ENCODE data around the gene SPOCD1.

SPOCD1 gene

DNA sequence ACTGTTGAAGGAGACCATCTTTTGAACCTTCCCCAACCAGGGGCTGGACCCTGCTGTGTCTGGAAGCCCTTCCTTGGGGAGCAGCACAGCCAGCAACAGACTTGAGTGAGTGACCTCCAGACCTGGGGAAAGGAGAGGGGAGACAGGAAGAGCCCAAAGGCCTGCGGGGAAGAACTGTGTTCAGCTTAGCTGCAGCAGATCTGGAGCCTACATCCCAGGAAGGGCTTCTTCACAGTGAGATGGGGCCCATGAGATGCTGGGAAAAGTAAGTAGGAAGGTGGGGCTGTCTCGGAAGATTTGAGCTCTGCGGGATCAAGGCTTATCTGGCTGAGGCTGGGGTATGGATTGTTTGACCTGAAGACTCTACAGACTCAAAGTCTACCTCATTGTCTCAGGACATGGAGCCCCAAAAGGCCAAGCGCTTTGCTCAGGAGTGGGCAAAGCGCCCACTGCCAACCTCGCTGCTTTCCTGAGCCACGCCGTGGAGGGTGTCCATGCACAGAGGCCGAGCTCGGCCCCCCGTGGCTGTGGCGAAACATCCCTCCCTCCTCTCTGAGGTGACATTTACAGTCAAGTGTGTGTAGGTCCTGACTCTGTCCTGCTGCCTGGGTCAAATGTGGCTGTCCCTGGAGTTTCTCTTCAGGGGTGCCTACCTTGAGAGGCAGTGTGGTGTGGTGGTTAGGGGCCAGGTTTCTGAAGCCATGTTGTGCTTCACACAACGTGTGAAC is 24.5 kb downstream of the SPOCD1 start:
- Mint-ChIP-seq H3K27me3 (peaks cover 4 to 6% of the 10 kb centered on the region in 2 donors), H3K4me3 (no peak overlapping the region), H3K9me3 (no peaks in the 10 kb centered on the region), H3K27ac (no peak overlapping the region), H3K36me3 (no peaks in the 10 kb centered on the region), H3K4me1 (peaks cover 20 to 29% of the 10 kb centered on the region in 2 donors)
- no peak for DNase-seq
- ATAC-seq (replicated peaks): no peak

DNA sequence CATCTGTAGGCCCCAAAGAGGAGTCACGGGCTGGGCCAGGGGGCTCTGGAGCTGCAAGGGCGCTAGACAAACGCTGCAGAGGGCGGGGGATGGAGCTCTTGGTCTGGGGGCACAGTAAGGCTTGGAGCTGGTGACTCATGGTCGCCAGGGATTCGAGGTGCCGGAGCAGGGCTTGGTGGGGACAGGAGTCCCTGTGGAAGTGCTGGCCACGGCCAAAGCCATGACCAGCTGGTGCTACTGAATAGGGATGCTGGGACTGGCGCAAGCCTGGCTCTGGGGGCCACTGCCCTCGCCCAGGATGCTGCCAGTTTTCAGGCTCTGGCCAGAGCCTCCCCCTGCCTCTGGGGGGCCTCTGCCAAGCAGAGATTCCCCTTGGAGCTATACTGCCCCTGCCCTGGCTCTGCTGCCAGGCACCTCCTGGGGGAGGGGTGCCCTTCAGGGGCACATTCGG is 25.2 kb downstream of the SPOCD1 start:
- ATAC-seq (replicated peaks) (no peak), DNase-seq (no peak)
- Mint-ChIP-seq H3K4me3 (no peak overlapping the region), H3K27ac (no peak overlapping the region), H3K27me3 (peaks cover 4 to 6% of the 10 kb centered on the region in 2 donors), H3K9me3 (no peaks in the 10 kb centered on the region), H3K4me1 (peaks cover 25 to 35% of the 10 kb centered on the region in 2 donors), H3K36me3 (no peaks in the 10 kb centered on the region)

DNA sequence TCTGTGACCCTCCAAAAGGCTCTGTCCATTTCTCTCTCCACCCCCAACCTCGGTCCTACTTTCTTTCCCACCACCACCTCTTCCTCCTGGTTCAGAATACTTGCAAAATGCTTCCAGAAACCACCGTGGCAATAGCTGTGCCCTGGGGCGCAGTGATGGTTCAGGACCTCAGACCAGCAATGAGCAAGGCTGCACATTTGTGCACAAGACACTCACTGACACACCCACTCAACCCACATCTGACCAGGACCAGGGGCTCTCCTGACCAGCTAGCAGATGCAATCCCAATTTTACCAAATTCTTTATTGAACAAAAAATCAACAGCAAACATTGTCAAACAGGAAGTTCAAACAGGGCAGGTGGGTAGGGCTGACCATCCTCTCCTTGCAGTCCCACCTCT is 25.7 kb downstream of the SPOCD1 start:
- peak overlapping the region; percentile 59 for H3K27ac Mint-ChIP-seq
- DNase-seq: no peak
- H3K9me3 Mint-ChIP-seq: no peaks in the 10 kb centered on the region
- H3K4me1 Mint-ChIP-seq: peaks cover 29 to 40% of the 10 kb centered on the region in 2 donors
- H3K36me3 Mint-ChIP-seq: no peaks in the 10 kb centered on the region
- H3K4me3 Mint-ChIP-seq: peak overlapping the region in 1 of 2 donors; percentile 35
- H3K27me3 Mint-ChIP-seq: peaks cover 4 to 6% of the 10 kb centered on the region in 2 donors
- no peak for ATAC-seq (replicated peaks)

DNA sequence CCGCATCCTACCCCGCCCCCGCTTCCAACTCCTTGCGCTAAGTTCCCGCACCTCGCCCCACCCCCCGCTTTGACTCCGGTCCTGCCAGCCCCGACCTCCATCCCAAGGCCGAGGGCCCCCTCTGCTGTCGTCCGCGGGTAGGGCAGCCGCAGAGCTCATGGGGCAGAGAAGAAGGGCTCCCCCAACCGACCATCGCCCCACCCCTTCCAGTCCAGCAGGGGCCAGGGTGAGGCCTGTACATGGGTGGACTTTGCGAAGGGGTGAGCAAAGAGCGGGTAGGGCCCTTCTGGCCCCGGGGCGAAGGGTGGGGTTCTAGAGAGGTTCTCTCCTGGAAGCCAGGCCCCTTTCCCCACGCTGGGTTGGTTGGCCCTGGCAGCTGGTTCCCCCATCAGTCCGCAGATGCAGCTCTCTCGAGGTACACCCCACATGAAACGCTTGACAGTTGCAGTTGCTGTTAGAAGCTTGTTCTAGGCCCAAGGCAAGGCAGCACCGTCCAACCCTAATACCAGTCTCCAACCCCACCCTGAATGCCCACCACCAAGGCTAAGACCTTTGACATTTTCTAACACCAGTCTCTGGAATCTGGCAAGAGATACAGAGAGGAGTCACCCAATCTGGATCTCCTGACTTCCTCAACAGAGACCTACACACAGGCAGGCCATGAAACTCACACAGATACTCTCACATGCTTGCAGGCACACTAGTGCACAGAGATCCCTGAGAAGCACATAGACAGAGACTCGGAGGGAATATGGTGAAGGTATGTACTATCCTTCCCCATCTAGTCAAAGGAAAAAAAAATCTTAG is 26.4 kb downstream of the SPOCD1 start:
- DNase-seq (peak; percentile 92), ATAC-seq (replicated peaks) (peak; percentile 68 to 72)
- H3K9me3 Mint-ChIP-seq: no peaks in the 10 kb centered on the region
- H3K4me3 Mint-ChIP-seq: peak overlapping the region; percentile 91 to 94
- H3K36me3 Mint-ChIP-seq: no peaks in the 10 kb centered on the region
- peak overlapping the region; percentile 98 for H3K27ac Mint-ChIP-seq
- H3K4me1 Mint-ChIP-seq: peaks cover 36 to 47% of the 10 kb centered on the region in 2 donors
- peaks cover 4 to 6% of the 10 kb centered on the region in 2 donors for H3K27me3 Mint-ChIP-seq

GRCh38 chr1:31788825-31789256 is 27.0 kb downstream of the SPOCD1 start:
- DNase-seq: no peak

GRCh38 chr1:31788138-31788824 is 27.5 kb downstream of the SPOCD1 start:
- H3K27me3 Mint-ChIP-seq: peaks cover 4 to 5% of the 10 kb centered on the region in 2 donors
- H3K27ac Mint-ChIP-seq: peak overlapping the region; percentile 98
- peaks cover 40 to 55% of the 10 kb centered on the region in 2 donors for H3K4me1 Mint-ChIP-seq
- H3K9me3 Mint-ChIP-seq: no peaks in the 10 kb centered on the region
- no peaks in the 10 kb centered on the region for H3K36me3 Mint-ChIP-seq
- H3K4me3 Mint-ChIP-seq: peak overlapping the region; percentile 91 to 94
- ATAC-seq (replicated peaks): peak; percentile 77 to 81
- DNase-seq: peak; percentile 91

More at GRCh38 chr1:31788825-31789256, 27.0 kb downstream of the SPOCD1 start:
- ATAC-seq (replicated peaks): peak; percentile 55
- Mint-ChIP-seq H3K9me3 (no peaks in the 10 kb centered on the region), H3K4me1 (peaks cover 39 to 53% of the 10 kb centered on the region in 2 donors), H3K27ac (peak overlapping the region; percentile 98), H3K36me3 (no peaks in the 10 kb centered on the region), H3K27me3 (peaks cover 4 to 6% of the 10 kb centered on the region in 2 donors), H3K4me3 (peak overlapping the region; percentile 91 to 94)

DNA sequence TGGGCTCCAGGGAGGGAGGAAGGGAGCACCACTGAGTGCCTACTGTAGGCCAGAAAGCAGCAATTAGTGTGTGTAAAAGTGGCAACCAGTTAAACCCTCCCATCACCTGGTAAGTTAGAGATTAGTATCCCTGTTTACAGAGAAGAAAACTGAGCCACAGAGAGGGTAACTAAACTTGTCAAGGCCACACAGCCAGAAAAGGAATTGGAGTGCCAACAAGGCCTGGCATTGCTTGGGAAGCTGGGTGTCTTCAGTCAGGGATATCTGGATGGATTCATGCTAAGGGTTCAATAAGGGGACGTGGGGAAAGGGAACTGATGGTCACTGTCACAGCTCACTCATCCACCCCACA is 28.1 kb downstream of the SPOCD1 start:
- peaks cover 40 to 55% of the 10 kb centered on the region in 2 donors for H3K4me1 Mint-ChIP-seq
- ATAC-seq (replicated peaks) (no peak), DNase-seq (no peak)
- H3K27ac Mint-ChIP-seq: peak overlapping the region; percentile 98
- H3K36me3 Mint-ChIP-seq: no peaks in the 10 kb centered on the region
- peak overlapping the region; percentile 91 to 94 for H3K4me3 Mint-ChIP-seq
- peaks cover under 1 to 4% of the 10 kb centered on the region in 2 donors for H3K27me3 Mint-ChIP-seq
- no peaks in the 10 kb centered on the region for H3K9me3 Mint-ChIP-seq

DNA sequence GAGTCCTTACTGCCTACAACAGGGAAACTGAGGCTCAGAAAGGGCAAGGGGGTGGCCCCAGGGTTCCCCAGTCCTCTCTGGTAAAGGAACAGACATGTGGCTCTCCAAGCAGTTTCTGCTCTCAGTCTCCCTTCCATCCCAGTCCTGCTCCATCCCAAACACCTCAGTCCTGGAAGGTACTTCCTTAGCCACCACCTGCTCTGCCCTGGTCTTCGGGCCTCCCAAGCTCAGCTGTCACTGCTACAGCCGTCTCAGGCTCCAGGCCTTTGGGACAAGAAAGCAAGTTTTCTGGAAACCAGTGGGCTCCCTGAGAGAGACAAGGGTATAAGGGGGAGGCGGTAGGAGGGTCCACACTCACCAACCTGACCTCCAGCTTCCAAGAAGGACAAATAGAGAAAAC is 28.6 kb downstream of the SPOCD1 start:
- peak overlapping the region; percentile 98 for H3K27ac Mint-ChIP-seq
- no peak for DNase-seq
- H3K4me3 Mint-ChIP-seq: peak overlapping the region; percentile 91 to 94

GRCh38 chr1:31786366-31787060 is 29.3 kb downstream of the SPOCD1 start:
- no peak for DNase-seq
- H3K27me3 Mint-ChIP-seq: no peaks in the 10 kb centered on the region
- no peaks in the 10 kb centered on the region for H3K9me3 Mint-ChIP-seq
- H3K4me3 Mint-ChIP-seq: no peak overlapping the region
- no peak overlapping the region for H3K27ac Mint-ChIP-seq
- H3K36me3 Mint-ChIP-seq: no peaks in the 10 kb centered on the region
- H3K4me1 Mint-ChIP-seq: peaks cover 48 to 66% of the 10 kb centered on the region in 2 donors
- no peak for ATAC-seq (replicated peaks)

More for the DNA sequence above, 28.6 kb downstream of the SPOCD1 start:
- Mint-ChIP-seq H3K36me3 (no peaks in the 10 kb centered on the region), H3K9me3 (no peaks in the 10 kb centered on the region), H3K4me1 (peaks cover 45 to 59% of the 10 kb centered on the region in 2 donors), H3K27me3 (peaks cover 0 to 4% of the 10 kb centered on the region in 2 donors)
- no peak for ATAC-seq (replicated peaks)

- no peak overlapping the region for H3K27ac Mint-ChIP-seq
- peaks cover 0 to 4% of the 10 kb centered on the region in 2 donors for H3K27me3 Mint-ChIP-seq
- DNase-seq: no peak
- H3K4me1 Mint-ChIP-seq: peaks cover 54 to 72% of the 10 kb centered on the region in 2 donors
- H3K4me3 Mint-ChIP-seq: no peak overlapping the region
- H3K36me3 Mint-ChIP-seq: no peaks in the 10 kb centered on the region
- no peak for ATAC-seq (replicated peaks)
- H3K9me3 Mint-ChIP-seq: no peaks in the 10 kb centered on the region
These were observed 29.9 kb downstream of the SPOCD1 start for GRCh38 chr1:31785947-31786290.

DNA sequence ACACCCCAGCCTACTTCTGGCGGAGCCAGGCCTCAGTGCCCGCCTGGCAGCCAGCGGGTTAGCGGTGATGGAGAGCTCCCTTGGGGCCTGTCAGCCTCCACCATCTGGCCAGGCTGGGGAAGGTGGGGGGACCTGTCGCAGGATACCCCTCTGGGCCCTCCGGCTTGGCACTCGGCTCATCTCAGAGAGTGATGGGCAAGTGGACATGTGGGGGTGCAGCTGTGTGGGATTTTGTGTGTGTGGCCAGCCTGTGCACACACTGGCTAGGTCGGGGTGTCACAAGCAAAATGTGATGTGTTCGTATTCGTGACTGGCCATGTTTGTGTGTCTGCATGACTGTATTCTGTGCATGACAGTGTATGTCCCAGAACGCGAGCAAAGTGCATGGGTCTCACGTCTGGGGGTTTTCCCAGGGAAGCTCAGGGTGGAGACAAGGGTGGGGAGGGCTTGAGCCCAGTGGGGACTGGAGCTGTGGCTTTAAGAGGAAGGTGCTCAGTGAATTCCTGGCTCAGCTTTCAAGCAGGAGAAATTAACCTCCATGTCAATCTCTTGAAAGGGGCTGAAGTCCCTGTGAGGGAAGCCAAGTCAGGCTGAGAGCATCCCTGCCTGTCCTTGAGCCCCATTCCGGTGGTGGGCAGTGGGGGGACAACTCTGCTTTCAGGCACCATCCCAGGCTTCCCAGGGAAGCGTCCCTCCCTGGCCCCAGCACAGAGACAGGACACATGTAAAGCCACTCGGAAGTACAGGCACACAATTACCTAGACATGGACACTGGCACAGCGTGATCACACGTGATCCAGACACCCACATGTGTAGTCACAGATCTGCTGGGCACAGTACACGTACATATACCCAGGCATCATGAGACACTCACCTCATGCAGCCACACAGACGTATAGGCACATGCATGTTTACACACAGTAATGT is 30.5 kb downstream of the SPOCD1 start:
- peak overlapping the region; percentile 38 to 50 for H3K4me3 Mint-ChIP-seq
- peak; percentile 44 to 47 for ATAC-seq (replicated peaks)
- peak; percentile 57 for DNase-seq
- no peaks in the 10 kb centered on the region for H3K9me3 Mint-ChIP-seq
- peaks cover 0 to 4% of the 10 kb centered on the region in 2 donors for H3K27me3 Mint-ChIP-seq
- peak overlapping the region; percentile 93 for H3K27ac Mint-ChIP-seq
- no peaks in the 10 kb centered on the region for H3K36me3 Mint-ChIP-seq
- H3K4me1 Mint-ChIP-seq: peaks cover 58 to 73% of the 10 kb centered on the region in 2 donors

DNA sequence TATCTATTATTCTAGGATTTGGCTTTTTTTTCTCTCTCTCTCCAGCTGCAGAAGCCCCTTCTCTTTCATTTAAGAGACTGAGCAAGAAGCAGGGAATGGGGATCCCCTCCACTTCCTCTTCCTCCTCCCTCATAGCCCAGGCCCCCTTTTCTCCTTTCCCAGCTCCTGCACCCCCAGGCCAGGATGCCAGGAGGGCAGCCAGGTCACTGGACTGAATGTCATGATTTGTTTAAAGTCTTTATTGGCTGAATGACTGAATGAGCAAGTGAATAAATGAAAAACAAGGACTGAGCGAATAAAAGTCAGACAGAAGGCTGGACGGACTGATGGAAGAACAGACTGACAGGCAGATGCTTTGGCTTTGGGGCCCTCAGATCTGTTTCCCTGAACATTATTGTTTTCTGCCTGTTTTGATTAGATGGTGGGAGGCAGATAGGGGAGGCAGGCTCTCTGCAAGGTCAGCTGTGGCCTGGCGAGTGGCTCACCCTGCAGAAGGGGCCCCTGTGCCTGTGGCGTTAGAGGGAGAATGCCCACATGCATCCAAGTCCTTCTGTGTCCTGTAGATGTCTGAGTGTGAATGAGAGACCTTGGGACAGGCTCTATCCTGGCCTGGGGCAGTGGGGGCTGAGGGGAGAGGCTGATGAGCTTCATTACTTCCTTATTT is 31.3 kb downstream of the SPOCD1 start:
- Mint-ChIP-seq H3K36me3 (no peaks in the 10 kb centered on the region), H3K9me3 (no peaks in the 10 kb centered on the region), H3K27me3 (peaks cover 0 to 8% of the 10 kb centered on the region in 2 donors)

More for the DNA sequence above, 31.3 kb downstream of the SPOCD1 start:
- H3K4me3 Mint-ChIP-seq: peak overlapping the region; percentile 20 to 50
- H3K4me1 Mint-ChIP-seq: peaks cover 55 to 70% of the 10 kb centered on the region in 2 donors
- no peak for DNase-seq
- peak overlapping the region; percentile 93 for H3K27ac Mint-ChIP-seq
- ATAC-seq (replicated peaks): no peak

Measured in stimulated activated naive B cell treated with anti-CD40 and anti-IgM and Interleukin-4, amounts not matched to agents 10 μg/mL and 1 μg/mL and 100 μg/mL, for 72 hours (primary cell).